K562 (cell line): ENCODE measurements around the gene MAZ. TPM values are rescaled to one million over a fixed set of nuclear protein-coding genes. Genes with fewer than 3 reads are reported as not detected.
A peak's percentile ranks its signal among the peaks of the same experiment; 100 is the strongest.

Experiments
- ATF7 ChIP-seq: fragments of 450-650 bp; IDR thresholded peaks from 2 replicates; pipeline ENCODE4 v1.7.1; 2014; ENCODE audit warnings: mild to moderate bottlenecking, moderate library complexity
- CBFA2T3 ChIP-seq: fragments of 450-650 bp; IDR thresholded peaks from 2 replicates; pipeline ENCODE4 v1.6.1; 2017
- CEBPB ChIP-seq: fragments of 450-650 bp; IDR thresholded peaks from 2 replicates; pipeline ENCODE4 v1.6.1; 2016; ENCODE audit warnings: missing genetic modification characterization, missing compliant biosample characterization
- CLOCK ChIP-seq: fragments of 250-450 bp; sonication (Bioruptor Pico); IDR thresholded peaks from 2 replicates; pipeline ENCODE4 v1.4.0; 2020; ENCODE audit warnings: mild to moderate bottlenecking, moderate library complexity, borderline replicate concordance
- JUND ChIP-seq, 2 experiments: IDR thresholded peaks; 2 replicates in 1 of 2; 3 replicates in 1 of 2; pipeline ENCODE4 v1.6.1; 2011; ENCODE audit warnings: borderline replicate concordance in 2 of 2, low read depth in 2 of 2, low read length in 2 of 2, improper control_type of control experiment in 1 of 2, missing biosample characterization in 1 of 2, missing genetic modification characterization in 1 of 2, missing genetic modification reagents in 1 of 2
- PRPF4 ChIP-seq: fragments of 200-400 bp; formaldehyde crosslinking; IDR thresholded peaks from one replicate; pipeline ENCODE4 v1.6.1; 2017; ENCODE audit warnings: low read length, low read depth, mild to moderate bottlenecking; ENCODE audit not compliant: insufficient read depth, poor library complexity, severe bottlenecking
- PTTG1 ChIP-seq: fragments of 450-650 bp; IDR thresholded peaks from 2 replicates; pipeline ENCODE4 v1.6.1; 2016; ENCODE audit warnings: low read depth, mild to moderate bottlenecking, missing genetic modification characterization, missing compliant biosample characterization
- SMARCA4 ChIP-seq: fragments of 450-650 bp; IDR thresholded peaks from 2 replicates; pipeline ENCODE4 v1.6.1; 2016
- SUPT5H ChIP-seq: fragments of 450-650 bp; IDR thresholded peaks from 2 replicates; pipeline ENCODE4 v1.6.1; 2016
- ZNF512 ChIP-seq: IDR thresholded peaks from 2 replicates; pipeline ENCODE4 v1.6.1; 2016; ENCODE audit warnings: missing genetic modification characterization, missing compliant biosample characterization
- polyA plus RNA-seq, 8 experiments: library from polyadenylated mRNA; depleted of rRNA in 4 of 8; stranded (reverse) in 5 of 8; unstranded in 3 of 8; fragments of >200 nt; fragmentation: Nextera tagmentation in 2 of 8; fragmentation: Illumina TruSeq in 1 of 8; extraction: Ambion mirVana in 2 of 8; extraction: Trizol in 1 of 8; gene quantifications; 2 replicates each; pipeline versions ENCODE4 v1.2.1 to v1.2.3, GENCODE V29; 2011 to 2014; ENCODE audit warnings: inconsistent platforms in 1 of 8, missing spikeins in 1 of 8
- total RNA-seq, 7 experiments: library from RNA; depleted of rRNA in 6 of 7; stranded (reverse); fragments of >200 nt in 6 of 7; fragmentation: Illumina TruSeq in 2 of 7; extraction: Trizol in 2 of 7; gene quantifications; 2 replicates each; pipeline versions ENCODE4 v1.2.1 to v1.2.3, GENCODE V29; 2011 to 2021; ENCODE audit warnings: low replicate concordance in 1 of 7
- TF ChIP-seq, protein P1 (sequence below), 2 experiments: fragments of 450-650 bp in 1 of 2; sonication (generic) in 1 of 2; formaldehyde crosslinking in 1 of 2; IDR thresholded peaks; 2 replicates each; pipeline versions ENCODE4 v1.7.1 to v1.9.0; 2016 to 2022; ENCODE audit warnings: inconsistent platforms in 1 of 2, mild to moderate bottlenecking in 1 of 2, missing genetic modification reagents in 1 of 2
- TF ChIP-seq, protein P2 (sequence below): sonication (generic); formaldehyde crosslinking; IDR thresholded peaks from 2 replicates; pipeline ENCODE4 v1.8.0; 2022; ENCODE audit warnings: missing genetic modification reagents, mild to moderate bottlenecking, moderate library complexity, borderline replicate concordance

The MAZ gene
- total and polyA plus RNA-seq, 9 of the 15 experiments (the other 6 are each of a cell fraction or from before 2014, with no cell fraction given) = 45.4 to 532 (median 250) TPM

GRCh38 chr16:29757950-29758466, 48.3 kb upstream of the MAZ start (continued):
- TF ChIP-seq CLOCK (CRISPR knock-in tag) (no peak), ATF7 (peak; percentile 73), SMARCA4 (no peak; the same call in 1 of the 2 replicates), CBFA2T3 (no peak), PRPF4 (no peak), SUPT5H (no peak), CEBPB (tag) (peak; percentile 71), JUND (IDR thresholded peaks at IDR 0.05; ENCODE audit: borderline replicate concordance, low read depth, low read length) (peak; percentile 17; the same call in 1 of the 2 replicates), JUND (tag; IDR thresholded peaks at IDR 0.05; ENCODE audit: borderline replicate concordance, low read depth, low read length) (no peak), PTTG1 (tag) (no peak), ZNF512 (tag) (no peak)
- TF ChIP-seq, protein P1, sequence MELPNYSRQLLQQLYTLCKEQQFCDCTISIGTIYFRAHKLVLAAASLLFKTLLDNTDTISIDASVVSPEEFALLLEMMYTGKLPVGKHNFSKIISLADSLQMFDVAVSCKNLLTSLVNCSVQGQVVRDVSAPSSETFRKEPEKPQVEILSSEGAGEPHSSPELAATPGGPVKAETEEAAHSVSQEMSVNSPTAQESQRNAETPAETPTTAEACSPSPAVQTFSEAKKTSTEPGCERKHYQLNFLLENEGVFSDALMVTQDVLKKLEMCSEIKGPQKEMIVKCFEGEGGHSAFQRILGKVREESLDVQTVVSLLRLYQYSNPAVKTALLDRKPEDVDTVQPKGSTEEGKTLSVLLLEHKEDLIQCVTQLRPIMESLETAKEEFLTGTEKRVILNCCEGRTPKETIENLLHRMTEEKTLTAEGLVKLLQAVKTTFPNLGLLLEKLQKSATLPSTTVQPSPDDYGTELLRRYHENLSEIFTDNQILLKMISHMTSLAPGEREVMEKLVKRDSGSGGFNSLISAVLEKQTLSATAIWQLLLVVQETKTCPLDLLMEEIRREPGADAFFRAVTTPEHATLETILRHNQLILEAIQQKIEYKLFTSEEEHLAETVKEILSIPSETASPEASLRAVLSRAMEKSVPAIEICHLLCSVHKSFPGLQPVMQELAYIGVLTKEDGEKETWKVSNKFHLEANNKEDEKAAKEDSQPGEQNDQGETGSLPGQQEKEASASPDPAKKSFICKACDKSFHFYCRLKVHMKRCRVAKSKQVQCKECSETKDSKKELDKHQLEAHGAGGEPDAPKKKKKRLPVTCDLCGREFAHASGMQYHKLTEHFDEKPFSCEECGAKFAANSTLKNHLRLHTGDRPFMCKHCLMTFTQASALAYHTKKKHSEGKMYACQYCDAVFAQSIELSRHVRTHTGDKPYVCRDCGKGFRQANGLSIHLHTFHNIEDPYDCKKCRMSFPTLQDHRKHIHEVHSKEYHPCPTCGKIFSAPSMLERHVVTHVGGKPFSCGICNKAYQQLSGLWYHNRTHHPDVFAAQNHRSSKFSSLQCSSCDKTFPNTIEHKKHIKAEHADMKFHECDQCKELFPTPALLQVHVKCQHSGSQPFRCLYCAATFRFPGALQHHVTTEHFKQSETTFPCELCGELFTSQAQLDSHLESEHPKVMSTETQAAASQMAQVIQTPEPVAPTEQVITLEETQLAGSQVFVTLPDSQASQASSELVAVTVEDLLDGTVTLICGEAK (IDR thresholded peaks at IDR 0.05) = peak; percentile 69
- TF ChIP-seq, protein P1 (CRISPR knock-in tag; IDR thresholded peaks at IDR 0.05) = no peak
- TF ChIP-seq, protein P2, sequence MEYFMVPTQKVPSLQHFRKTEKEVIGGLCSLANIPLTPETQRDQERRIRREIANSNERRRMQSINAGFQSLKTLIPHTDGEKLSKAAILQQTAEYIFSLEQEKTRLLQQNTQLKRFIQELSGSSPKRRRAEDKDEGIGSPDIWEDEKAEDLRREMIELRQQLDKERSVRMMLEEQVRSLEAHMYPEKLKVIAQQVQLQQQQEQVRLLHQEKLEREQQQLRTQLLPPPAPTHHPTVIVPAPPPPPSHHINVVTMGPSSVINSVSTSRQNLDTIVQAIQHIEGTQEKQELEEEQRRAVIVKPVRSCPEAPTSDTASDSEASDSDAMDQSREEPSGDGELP (CRISPR knock-in tag) = no peak
